ENCODE results near the gene SMAD2. TPM values are rescaled to one million over a fixed set of nuclear protein-coding genes. Genes with fewer than 3 reads are reported as not detected.

SMAD2 gene
- polyA plus RNA-seq, 1 donor (not counting 4 experiments of a cell fraction or from before 2014, with no cell fraction given), result 87.1 TPM

GRCh38 chr18:47898696-47899095 lies 31.8 kb downstream of the SMAD2 start:
- Histone ChIP-seq H3K27ac (ENCODE audit: control insufficient read depth, insufficient read depth, low read length) (no peak overlapping the region), H4K20me1 (ENCODE audit: control insufficient read depth, extremely low read depth, insufficient read depth, low read length) (peaks cover 7% of the 10 kb centered on the region), H2AFZ (ENCODE audit: control insufficient read depth, low read length) (no peak overlapping the region), H3K36me3 (ENCODE audit: control insufficient read depth in 2 of 2, extremely low read depth in 1 of 2, insufficient read depth in 2 of 2, low read length in 2 of 2) (peaks cover 0 to 4% of the 10 kb centered on the region in 2 experiments), H3K4me2 (ENCODE audit: control insufficient read depth, extremely low read depth, insufficient read depth, low read depth, low read length) (no peak overlapping the region), H3K9me3 (ENCODE audit: control insufficient read depth, low read depth, low read length) (no peaks in the 10 kb centered on the region), H3K9ac (ENCODE audit: control insufficient read depth, extremely low read depth, insufficient read depth, low read length) (no peak overlapping the region), H3K79me2 (ENCODE audit: control insufficient read depth, insufficient read depth, low read length) (peaks cover 85% of the 10 kb centered on the region), H3K4me3 (ENCODE audit: control insufficient read depth in 2 of 3, extremely low read depth in 1 of 3, insufficient read depth in 2 of 3, low read depth in 1 of 3, low read length in 3 of 3) (no peak overlapping the region), H3K27me3 (ENCODE audit: control insufficient read depth, extremely low read depth, insufficient read depth, low read length) (no peaks in the 10 kb centered on the region), H3K4me1 (ENCODE audit: control insufficient read depth, extremely low read depth, insufficient read depth, low read length) (peaks cover 10% of the 10 kb centered on the region), H3K9me1 (ENCODE audit: control insufficient read depth, extremely low read depth, insufficient read depth, low read length) (no peaks in the 10 kb centered on the region)
- FAIRE-seq, result peak; percentile 59
- TF ChIP-seq EZH2 (IDR thresholded peaks at IDR 0.05; ENCODE audit: low read length) (no peak), CTCF (optimal IDR thresholded peaks at IDR 0.05 in 1 of 3, IDR thresholded peaks at IDR 0.05 in 1 of 3, conservative IDR thresholded peaks at IDR 0.05 in 1 of 3; ENCODE audit: extremely low read depth in 1 of 3, insufficient read depth in 2 of 3, low read length in 3 of 3) (no peak)
- no peak for DNase-seq (ENCODE audit: low read depth, low spot score)
- dilution Hi-C loops (cut with MboI; ENCODE audit: extremely low pct_ligation_motif_present, low sequenced_read_pairs), result no loop called here

GRCh38 chr18:47898055-47898454 lies 32.4 kb downstream of the SMAD2 start:
- H3K4me3 ChIP-seq (ENCODE audit: control insufficient read depth in 2 of 3, extremely low read depth in 1 of 3, insufficient read depth in 2 of 3, low read depth in 1 of 3, low read length in 3 of 3), result no peak overlapping the region
- H4K20me1 ChIP-seq (ENCODE audit: control insufficient read depth, extremely low read depth, insufficient read depth, low read length), result peaks cover 7% of the 10 kb centered on the region
- H3K4me1 ChIP-seq (ENCODE audit: control insufficient read depth, extremely low read depth, insufficient read depth, low read length), result peaks cover 10% of the 10 kb centered on the region
- H3K9ac ChIP-seq (ENCODE audit: control insufficient read depth, extremely low read depth, insufficient read depth, low read length), result no peak overlapping the region
- no peaks in the 10 kb centered on the region for H3K9me1 ChIP-seq (ENCODE audit: control insufficient read depth, extremely low read depth, insufficient read depth, low read length)
- H3K4me2 ChIP-seq (ENCODE audit: control insufficient read depth, extremely low read depth, insufficient read depth, low read depth, low read length), result no peak overlapping the region
- no peak for DNase-seq (ENCODE audit: low read depth, low spot score)
- dilution Hi-C loops (cut with MboI; ENCODE audit: extremely low pct_ligation_motif_present, low sequenced_read_pairs), result no loop called here
- H3K27ac ChIP-seq (ENCODE audit: control insufficient read depth, insufficient read depth, low read length), result no peak overlapping the region
- H3K9me3 ChIP-seq (ENCODE audit: control insufficient read depth, low read depth, low read length), result no peaks in the 10 kb centered on the region
- H3K27me3 ChIP-seq (ENCODE audit: control insufficient read depth, extremely low read depth, insufficient read depth, low read length), result no peaks in the 10 kb centered on the region
- peaks cover 80% of the 10 kb centered on the region for H3K79me2 ChIP-seq (ENCODE audit: control insufficient read depth, insufficient read depth, low read length)
- TF ChIP-seq CTCF (optimal IDR thresholded peaks at IDR 0.05 in 1 of 3, IDR thresholded peaks at IDR 0.05 in 1 of 3, conservative IDR thresholded peaks at IDR 0.05 in 1 of 3; ENCODE audit: extremely low read depth in 1 of 3, insufficient read depth in 2 of 3, low read length in 3 of 3), result no peak
- TF ChIP-seq EZH2 (IDR thresholded peaks at IDR 0.05; ENCODE audit: low read length), result no peak
- H3K36me3 ChIP-seq (ENCODE audit: control insufficient read depth in 2 of 2, extremely low read depth in 1 of 2, insufficient read depth in 2 of 2, low read length in 2 of 2), result peaks cover 0 to 4% of the 10 kb centered on the region in 2 experiments
- H2AFZ ChIP-seq (ENCODE audit: control insufficient read depth, low read length), result no peak overlapping the region
- no peak for FAIRE-seq
